Hepatocyte (in vitro differentiated cells): ENCODE results near the gene ZP2. TPM values are rescaled to one million over a fixed set of nuclear protein-coding genes. Genes with fewer than 3 reads are reported as not detected.

Experiments used
- DNase-seq: peaks from one replicate; pipeline ENCODE4 v3.0.0-alpha.2; 2016; ENCODE audit warnings: low spot score
- H2AFZ ChIP-seq: fragments of 200-600 bp; sonication (generic); 2 replicates; pipeline ENCODE4 v1.6.0; 2016; ENCODE audit warnings: antibody characterized with exemption, mild to moderate bottlenecking
- H3K27ac ChIP-seq: fragments of 200-600 bp; sonication (generic); 2 replicates; pipeline ENCODE4 v1.5.1; 2016; ENCODE audit warnings: mild to moderate bottlenecking
- H3K27me3 ChIP-seq: fragments of 200-600 bp; sonication (generic); 2 replicates; pipeline ENCODE4 v1.6.1; 2016
- H3K36me3 ChIP-seq: fragments of 200-600 bp; sonication (generic); replicated peaks from 2 replicates; pipeline ENCODE4 v1.5.1; 2016; ENCODE audit warnings: low read depth; ENCODE audit not compliant: insufficient read depth
- H3K4me1 ChIP-seq: fragments of 200-600 bp; sonication (generic); 2 replicates; pipeline ENCODE4 v1.5.1; 2016; ENCODE audit warnings: mild to moderate bottlenecking, moderate library complexity; ENCODE audit not compliant: insufficient read depth
- H3K4me2 ChIP-seq: fragments of 200-600 bp; sonication (generic); 2 replicates; pipeline ENCODE4 v1.6.0; 2016
- H3K4me3 ChIP-seq: fragments of 200-600 bp; sonication (generic); 2 replicates; pipeline ENCODE4 v1.5.1; 2016; ENCODE audit warnings: mild to moderate bottlenecking
- H3K79me2 ChIP-seq: fragments of 200-600 bp; sonication (generic); 2 replicates; pipeline ENCODE4 v1.6.0; 2017; ENCODE audit warnings: mild to moderate bottlenecking
- H3K9me2 ChIP-seq: fragments of 200-600 bp; sonication (generic); replicated peaks from 2 replicates; pipeline ENCODE4 v1.6.0; 2017; ENCODE audit warnings: mild to moderate bottlenecking; ENCODE audit not compliant: insufficient read depth
- H3K9me3 ChIP-seq: fragments of 200-600 bp; sonication (generic); 2 replicates; pipeline ENCODE4 v1.5.1; 2016; ENCODE audit warnings: low read depth, mild to moderate bottlenecking
- H4K20me1 ChIP-seq: fragments of 200-600 bp; sonication (generic); 2 replicates; pipeline ENCODE4 v1.6.0; 2016; ENCODE audit warnings: mild to moderate bottlenecking; ENCODE audit not compliant: insufficient read depth, poor library complexity, severe bottlenecking
- CTCF ChIP-seq: fragments of 200-600 bp; sonication (generic); IDR thresholded peaks from 2 replicates; pipeline ENCODE4 v1.5.1; 2016; ENCODE audit warnings: antibody characterized with exemption, mild to moderate bottlenecking; ENCODE audit not compliant: poor library complexity
- EZH2 ChIP-seq: fragments of 200-600 bp; sonication (generic); IDR thresholded peaks from 2 replicates; pipeline ENCODE4 v1.6.1; 2016; ENCODE audit warnings: antibody characterized with exemption, mild to moderate bottlenecking, borderline replicate concordance
- EZH2phosphoT487 ChIP-seq: fragments of 200-600 bp; sonication (generic); IDR thresholded peaks from one replicate; pipeline ENCODE4 v1.6.1; 2018; ENCODE audit warnings: antibody characterized with exemption, mild to moderate bottlenecking, low read depth, moderate library complexity; ENCODE audit not compliant: unreplicated experiment, severe bottlenecking
- whole genome bisulfite sequencing: methylation state at CpG from one replicate; pipeline ENCODE4 v1.1.6; 2016; ENCODE audit warnings: low lambda C conversion rate; ENCODE audit errors: missing lambda C conversion rate; 5-methylcytosine and 5-hydroxymethylcytosine counted together
- polyA plus RNA-seq: library from polyadenylated mRNA; unstranded; fragments of >200 nt; fragmentation: Nextera tagmentation; extraction: Ambion mirVana; gene quantifications from 2 replicates; pipeline ENCODE4 v1.2.1, GENCODE V29; 2016
- total RNA-seq: library from RNA; depleted of rRNA; stranded (reverse); fragments of >200 nt; gene quantifications from 2 replicates; pipeline ENCODE4 v1.2.3, GENCODE V29; 2014

The ZP2 gene
- total and polyA plus RNA-seq, 2 experiments from 2014 or later, result 0.20 TPM; not detected in 1

GRCh38 chr16:21208446-21209230 lies 2.7 kb downstream of the ZP2 start:
- DNase-seq, result no peak
- Histone ChIP-seq H3K36me3 (no peaks in the 10 kb centered on the region), H3K9me2 (no peaks in the 10 kb centered on the region), H2AFZ (no peak overlapping the region), H3K9me3 (no peaks in the 10 kb centered on the region), H3K79me2 (no peaks in the 10 kb centered on the region), H3K4me3 (no peak overlapping the region), H3K4me1 (peaks cover 4% of the 10 kb centered on the region), H3K4me2 (no peak overlapping the region), H3K27ac (no peak overlapping the region), H4K20me1 (no peaks in the 10 kb centered on the region), H3K27me3 (no peaks in the 10 kb centered on the region)
- WGBS, result 57% methylated on average over 2 of the region's 2 CpGs
- TF ChIP-seq EZH2phosphoT487 (no peak), CTCF (no peak), EZH2 (no peak)

GRCh38 chr16:21206550-21206949 lies 4.8 kb downstream of the ZP2 start:
- no peak overlapping the region for H3K27ac ChIP-seq
- H3K4me3 ChIP-seq, result no peak overlapping the region
- no peak for DNase-seq
- TF ChIP-seq EZH2phosphoT487 (no peak), EZH2 (no peak), CTCF (no peak)
- no peaks in the 10 kb centered on the region for H4K20me1 ChIP-seq
- H3K9me3 ChIP-seq, result no peaks in the 10 kb centered on the region
- no peaks in the 10 kb centered on the region for H3K27me3 ChIP-seq
- H3K36me3 ChIP-seq, result no peaks in the 10 kb centered on the region
- H3K79me2 ChIP-seq, result no peaks in the 10 kb centered on the region
- no peak overlapping the region for H2AFZ ChIP-seq
- H3K9me2 ChIP-seq, result no peaks in the 10 kb centered on the region
- H3K4me1 ChIP-seq, result peaks cover 8% of the 10 kb centered on the region
- H3K4me2 ChIP-seq, result no peak overlapping the region
- WGBS, result 91% methylated on average over 4 of the region's 4 CpGs

- no peaks in the 10 kb centered on the region for H3K9me3 ChIP-seq
- H3K4me1 ChIP-seq, result peaks cover 8% of the 10 kb centered on the region
- no peaks in the 10 kb centered on the region for H3K36me3 ChIP-seq
- no peaks in the 10 kb centered on the region for H3K79me2 ChIP-seq
- no peak overlapping the region for H3K4me2 ChIP-seq
- H3K4me3 ChIP-seq, result no peak overlapping the region
- no peak overlapping the region for H2AFZ ChIP-seq
- H3K27ac ChIP-seq, result no peak overlapping the region
- TF ChIP-seq EZH2phosphoT487 (no peak), EZH2 (no peak), CTCF (no peak)
- DNase-seq, result no peak
- H3K27me3 ChIP-seq, result no peaks in the 10 kb centered on the region
- H3K9me2 ChIP-seq, result no peaks in the 10 kb centered on the region
- H4K20me1 ChIP-seq, result no peaks in the 10 kb centered on the region
Observed at GRCh38 chr16:21205303-21205702, 6.1 kb downstream of the ZP2 start.
